Renal pelvis (tissue), 12 donors: ENCODE measurements around the gene SCML1. TPM values are rescaled to one million over a fixed set of nuclear protein-coding genes. Genes with fewer than 3 reads are reported as not detected.

Experiments
- DNase-seq: peaks from one replicate; pipeline ENCODE4 v3.0.0-alpha.2; 2013
- long read RNA-seq, 16 experiments: transcript quantifications; one replicate each; lab custom pipeline, GENCODE V29; 2026
- polyA plus RNA-seq, 3 donors: library from polyadenylated mRNA; unstranded; fragments of 120-200 nt; gene quantifications; one replicate each; pipeline ENCODE4 v1.2.1, GENCODE V29; 2013; ENCODE audit not compliant: insufficient read length in 3 of 3

Gene SCML1, protein sequence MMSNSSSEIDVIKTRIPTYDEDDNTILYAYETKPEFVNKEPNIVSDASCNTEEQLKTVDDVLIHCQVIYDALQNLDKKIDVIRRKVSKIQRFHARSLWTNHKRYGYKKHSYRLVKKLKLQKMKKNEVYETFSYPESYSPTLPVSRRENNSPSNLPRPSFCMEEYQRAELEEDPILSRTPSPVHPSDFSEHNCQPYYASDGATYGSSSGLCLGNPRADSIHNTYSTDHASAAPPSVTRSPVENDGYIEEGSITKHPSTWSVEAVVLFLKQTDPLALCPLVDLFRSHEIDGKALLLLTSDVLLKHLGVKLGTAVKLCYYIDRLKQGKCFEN
- polyA plus RNA-seq, result 10 to 100 TPM; 14.0 to 32.1 (median 30.2) TPM
- long read RNA-seq, donor 1, full-length matches to known transcripts, result 2 of 14 reads
- long read RNA-seq, donor 1, partial matches to known transcripts, result 12 of 14 reads
- long read RNA-seq, donor 1, other reads (novel, unspliced or antisense), result 0 of 14 reads
- long read RNA-seq, donor 2, partial matches to known transcripts, result 15 of 18 reads
- long read RNA-seq, donor 2, other reads (novel, unspliced or antisense), result 0 of 18 reads
- long read RNA-seq, donor 3, full-length matches to known transcripts, result 3 of 14 reads
- long read RNA-seq, donor 3, partial matches to known transcripts, result 11 of 14 reads
- long read RNA-seq, donor 3, other reads (novel, unspliced or antisense), result 0 of 14 reads
- long read RNA-seq, donor 4, full-length matches to known transcripts, result 5 of 19 reads
- long read RNA-seq, donor 4, partial matches to known transcripts, result 14 of 19 reads
- long read RNA-seq, donor 4, other reads (novel, unspliced or antisense), result 0 of 19 reads
- long read RNA-seq, donor 5, result 0 reads
- long read RNA-seq, donor 6, full-length matches to known transcripts, result 3 of 3 reads
- long read RNA-seq, donor 6, partial matches to known transcripts, result 0 of 3 reads
- long read RNA-seq, donor 6, other reads (novel, unspliced or antisense), result 0 of 3 reads
- long read RNA-seq, donor 7, full-length matches to known transcripts, result 7 of 7 reads
- long read RNA-seq, donor 7, partial matches to known transcripts, result 0 of 7 reads
- long read RNA-seq, donor 7, other reads (novel, unspliced or antisense), result 0 of 7 reads
- long read RNA-seq, donor 8, full-length matches to known transcripts, result 3 of 3 reads
- long read RNA-seq, donor 8, partial matches to known transcripts, result 0 of 3 reads
- long read RNA-seq, donor 8, other reads (novel, unspliced or antisense), result 0 of 3 reads
- long read RNA-seq, donor 9, full-length matches to known transcripts, result 2 of 2 reads
- long read RNA-seq, donor 9, partial matches to known transcripts, result 0 of 2 reads
- long read RNA-seq, donor 9, other reads (novel, unspliced or antisense), result 0 of 2 reads
- long read RNA-seq, donor 10, full-length matches to known transcripts, result 5 of 21 reads
- long read RNA-seq, donor 10, partial matches to known transcripts, result 16 of 21 reads
- long read RNA-seq, donor 10, other reads (novel, unspliced or antisense), result 0 of 21 reads
- long read RNA-seq, donor 11, partial matches to known transcripts, result 0 of 3 reads
- long read RNA-seq, donor 11, other reads (novel, unspliced or antisense), result 0 of 3 reads
- long read RNA-seq, donor 12, full-length matches to known transcripts, result 3 of 28 reads
- long read RNA-seq, donor 12, partial matches to known transcripts, result 25 of 28 reads
- long read RNA-seq, donor 12, other reads (novel, unspliced or antisense), result 0 of 28 reads
- long read RNA-seq, donor 13, full-length matches to known transcripts, result 2 of 2 reads
- long read RNA-seq, donor 13, partial matches to known transcripts, result 0 of 2 reads
- long read RNA-seq, donor 13, other reads (novel, unspliced or antisense), result 0 of 2 reads
- long read RNA-seq, donor 14, full-length matches to known transcripts, result 2 of 18 reads
- long read RNA-seq, donor 14, partial matches to known transcripts, result 16 of 18 reads
- long read RNA-seq, donor 14, other reads (novel, unspliced or antisense), result 0 of 18 reads
- long read RNA-seq, donor 15, partial matches to known transcripts, result 0 of 4 reads
- long read RNA-seq, donor 15, other reads (novel, unspliced or antisense), result 0 of 4 reads
- long read RNA-seq, donor 16, partial matches to known transcripts, result 12 of 14 reads
- long read RNA-seq, donor 16, other reads (novel, unspliced or antisense), result 0 of 14 reads

- DNase-seq, result peak; percentile 96
Measured at GRCh38 chrX:17736856-17737709, at the start of gene SCML1. Gene SCML1 (plus strand): TSS chrX:17737493. CDS start chrX:17744187, 6,694 bp downstream.

DNA sequence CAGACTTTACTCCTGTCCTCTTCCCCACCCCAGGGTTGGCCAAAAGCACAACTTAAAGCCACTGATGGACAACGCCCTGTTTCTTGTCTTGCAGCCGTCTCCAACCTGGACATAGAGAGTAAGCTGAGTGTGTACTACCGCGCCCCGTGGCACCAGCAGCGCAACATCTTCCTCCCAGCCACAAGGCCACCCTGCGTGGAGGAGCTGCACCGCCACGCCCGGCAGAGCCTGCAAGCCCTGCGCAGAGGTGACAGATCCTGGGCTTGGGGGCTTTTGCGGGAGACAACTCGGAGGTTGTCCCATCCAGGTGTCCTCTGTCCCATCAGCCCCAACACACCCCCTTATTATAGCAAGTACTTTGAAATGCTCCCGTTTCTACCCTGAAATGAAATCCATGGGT is 49.6 kb upstream of the SCML1 start:
- DNase-seq, result no peak

- DNase-seq, result peak; percentile 78
Measured at GRCh38 chrX:17689971-17690409, 47.3 kb upstream of the SCML1 start.

- peak; percentile 46 for DNase-seq
Measured at GRCh38 chrX:17692709-17693346, 44.5 kb upstream of the SCML1 start.

GRCh38 chrX:17697191-17697590 is 40.1 kb upstream of the SCML1 start:
- no peak for DNase-seq

GRCh38 chrX:17700976-17701375 is 36.3 kb upstream of the SCML1 start:
- no peak for DNase-seq

- no peak for DNase-seq
Measured at GRCh38 chrX:17703201-17703600, 34.1 kb upstream of the SCML1 start.

GRCh38 chrX:17705211-17705610 is 32.1 kb upstream of the SCML1 start:
- DNase-seq, result no peak

- DNase-seq, result no peak
Measured at GRCh38 chrX:17706676-17707075, 30.6 kb upstream of the SCML1 start.

- DNase-seq, result no peak
Measured at GRCh38 chrX:17707731-17708130, 29.6 kb upstream of the SCML1 start.

DNA sequence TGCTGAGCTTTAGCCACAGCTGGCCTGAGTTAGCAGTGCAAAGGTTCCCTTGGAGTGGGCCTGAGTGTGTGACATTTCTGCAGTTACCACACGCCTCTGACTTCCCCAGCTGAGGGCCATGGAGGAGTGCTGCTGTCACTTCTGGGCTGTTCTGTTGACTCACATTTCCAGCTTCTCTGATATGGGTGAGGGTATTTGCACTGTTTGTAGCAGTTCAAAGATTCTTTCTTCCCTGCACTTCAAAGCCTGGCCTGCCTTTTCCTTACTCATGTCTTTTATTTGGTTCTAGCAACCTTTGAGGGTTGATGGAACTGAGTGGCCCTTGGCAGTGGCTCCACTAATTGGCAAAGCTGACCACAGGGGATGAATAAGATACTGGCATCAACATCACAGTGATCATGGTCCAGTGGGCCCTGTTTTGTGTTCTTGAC is 26.4 kb upstream of the SCML1 start:
- DNase-seq, result no peak

GRCh38 chrX:17713288-17713687 is 24.0 kb upstream of the SCML1 start:
- DNase-seq, result no peak

DNA sequence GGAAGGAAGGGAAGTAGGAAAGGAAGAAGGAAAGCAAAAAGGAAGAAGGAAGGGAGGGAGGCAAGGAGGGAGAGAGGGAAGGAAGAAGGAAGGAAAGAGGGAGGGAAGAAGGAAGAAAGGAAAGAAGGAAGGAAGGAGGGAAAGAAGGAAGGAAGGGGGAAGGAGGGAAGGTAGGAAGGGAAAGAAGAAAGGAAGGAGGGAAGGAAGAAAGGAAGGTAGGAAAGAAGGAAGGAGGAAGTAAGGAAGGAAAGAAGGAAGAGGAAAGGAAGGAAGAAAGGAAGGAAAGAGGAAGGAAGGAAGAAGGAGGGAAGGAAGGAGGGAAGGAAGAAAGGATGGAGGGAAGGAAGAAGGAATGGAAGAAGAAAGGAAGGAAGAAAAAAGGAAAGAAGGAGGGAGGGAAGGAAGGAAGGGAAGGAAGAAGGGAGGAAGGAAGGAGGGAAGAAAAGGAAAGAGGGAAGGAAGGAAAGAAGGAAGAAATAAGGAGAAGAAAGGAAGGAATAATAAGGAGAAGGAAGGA is 18.6 kb upstream of the SCML1 start:
- DNase-seq, result no peak

DNA sequence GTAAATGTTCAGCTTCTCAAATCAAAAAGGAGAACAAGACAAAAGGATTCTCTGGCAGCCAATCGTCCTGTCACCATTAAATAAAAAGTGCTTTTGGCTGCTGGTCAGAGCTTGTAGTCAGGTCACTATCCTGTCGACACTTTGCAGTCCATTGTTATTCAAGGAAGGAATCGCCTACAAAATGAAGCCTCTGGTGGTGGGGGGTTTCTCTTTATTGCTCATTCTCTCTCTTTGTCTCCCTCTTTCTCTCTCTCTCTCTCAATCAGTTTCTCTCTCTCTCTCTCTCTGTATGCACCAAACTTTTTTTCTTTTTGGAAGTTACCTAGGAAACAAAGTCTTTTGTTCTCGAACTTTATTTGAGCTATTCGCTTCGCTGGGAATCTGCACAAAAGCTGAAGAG is 17.6 kb upstream of the SCML1 start:
- DNase-seq, result no peak

DNA sequence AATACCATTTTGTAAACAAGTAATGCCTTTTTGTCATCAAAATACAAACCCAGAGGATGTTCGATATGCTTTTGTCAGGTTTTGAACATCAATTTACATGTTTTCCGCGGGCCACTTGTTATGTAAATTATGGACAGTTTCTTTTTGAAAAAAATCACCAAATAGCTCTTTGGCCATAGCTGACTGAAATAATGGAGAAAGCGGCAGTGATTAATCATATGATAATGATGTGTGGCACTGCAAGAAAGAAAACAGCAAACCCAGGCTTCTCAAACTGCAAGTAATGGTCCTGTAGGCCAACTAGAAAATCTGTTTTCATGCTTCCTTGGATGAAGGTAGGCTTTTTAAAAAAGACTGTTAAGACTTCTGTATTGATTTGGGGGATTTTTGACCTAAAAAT is 15.6 kb upstream of the SCML1 start:
- no peak for DNase-seq

- no peak for DNase-seq
Measured at GRCh38 chrX:17725181-17725580, 12.1 kb upstream of the SCML1 start.

GRCh38 chrX:17732138-17732783 is 5.0 kb upstream of the SCML1 start:
- DNase-seq, result no peak

- no peak for DNase-seq
Measured at GRCh38 chrX:17735406-17735805, 1.9 kb upstream of the SCML1 start.
